Activated T-cell treated with anti-CD3 and anti-CD28 coated beads, Interleukin-2, amount 50 U/mL, for 24 hours (primary cell): ENCODE results near the gene ATG16L1.

Source experiments
- DNase-seq: peaks from one replicate; pipeline ENCODE4 v3.0.0-alpha.2; 2020
- H3K27ac Mint-ChIP-seq: 2 replicates; pipeline ENCODE4 v1.8.0; 2020; ENCODE audit warnings: mild to moderate bottlenecking, mixed read lengths
- H3K27me3 Mint-ChIP-seq: 2 replicates; pipeline ENCODE4 v1.8.0; 2020; ENCODE audit warnings: mixed read lengths
- H3K36me3 Mint-ChIP-seq: 2 replicates; pipeline ENCODE4 v1.8.0; 2020; ENCODE audit warnings: low read depth, mixed read lengths
- H3K4me1 Mint-ChIP-seq: 2 replicates; pipeline ENCODE4 v1.8.0; 2020; ENCODE audit warnings: low read depth, mixed read lengths
- H3K4me3 Mint-ChIP-seq: 2 replicates; pipeline ENCODE4 v1.8.0; 2020; ENCODE audit warnings: mild to moderate bottlenecking, moderate library complexity, mixed read lengths
- H3K9me3 Mint-ChIP-seq: 2 replicates; pipeline ENCODE4 v1.8.0; 2020; ENCODE audit warnings: mixed read lengths

Gene ATG16L1

GRCh38 chr2:233312874-233313273 is 61.4 kb downstream of the ATG16L1 start:
- DNase-seq = no peak
- Mint-ChIP-seq H3K27me3 (no peaks in the 10 kb centered on the region), H3K4me1 (no peaks in the 10 kb centered on the region), H3K4me3 (no peak overlapping the region), H3K36me3 (no peaks in the 10 kb centered on the region), H3K9me3 (no peaks in the 10 kb centered on the region), H3K27ac (no peak overlapping the region)

GRCh38 chr2:233314180-233314925 is 62.9 kb downstream of the ATG16L1 start:
- no peak overlapping the region for H3K27ac Mint-ChIP-seq
- no peaks in the 10 kb centered on the region for H3K27me3 Mint-ChIP-seq
- no peaks in the 10 kb centered on the region for H3K4me1 Mint-ChIP-seq
- H3K9me3 Mint-ChIP-seq = no peaks in the 10 kb centered on the region
- H3K36me3 Mint-ChIP-seq = no peaks in the 10 kb centered on the region
- H3K4me3 Mint-ChIP-seq = no peak overlapping the region
- no peak for DNase-seq

- no peak for DNase-seq
- H3K4me1 Mint-ChIP-seq = no peaks in the 10 kb centered on the region
Observed at GRCh38 chr2:233317196-233317943, 65.9 kb downstream of the ATG16L1 start.

GRCh38 chr2:233319256-233319655 is 67.8 kb downstream of the ATG16L1 start:
- no peaks in the 10 kb centered on the region for H3K27me3 Mint-ChIP-seq
- no peaks in the 10 kb centered on the region for H3K9me3 Mint-ChIP-seq
- H3K36me3 Mint-ChIP-seq = no peaks in the 10 kb centered on the region
- peaks cover 5% of the 10 kb centered on the region for H3K4me1 Mint-ChIP-seq
- DNase-seq = no peak
- H3K4me3 Mint-ChIP-seq = no peak overlapping the region
- no peak overlapping the region for H3K27ac Mint-ChIP-seq

More at GRCh38 chr2:233317196-233317943, 65.9 kb downstream of the ATG16L1 start:
- Mint-ChIP-seq H3K4me3 (no peak overlapping the region), H3K27me3 (no peaks in the 10 kb centered on the region), H3K9me3 (no peaks in the 10 kb centered on the region), H3K27ac (no peak overlapping the region), H3K36me3 (no peaks in the 10 kb centered on the region)

GRCh38 chr2:233320470-233320869 is 69.0 kb downstream of the ATG16L1 start:
- Mint-ChIP-seq H3K27me3 (no peaks in the 10 kb centered on the region), H3K4me1 (peaks cover 5% of the 10 kb centered on the region), H3K36me3 (no peaks in the 10 kb centered on the region), H3K9me3 (no peaks in the 10 kb centered on the region), H3K27ac (no peak overlapping the region), H3K4me3 (no peak overlapping the region)
- DNase-seq = no peak

- no peak overlapping the region for H3K27ac Mint-ChIP-seq
- no peaks in the 10 kb centered on the region for H3K9me3 Mint-ChIP-seq
- no peaks in the 10 kb centered on the region for H3K27me3 Mint-ChIP-seq
- H3K4me3 Mint-ChIP-seq = no peak overlapping the region
- DNase-seq = no peak
- H3K36me3 Mint-ChIP-seq = no peaks in the 10 kb centered on the region
- peaks cover 5% of the 10 kb centered on the region for H3K4me1 Mint-ChIP-seq
Observed at GRCh38 chr2:233321166-233321565, 69.7 kb downstream of the ATG16L1 start.

GRCh38 chr2:233323851-233324250 is 72.4 kb downstream of the ATG16L1 start:
- Mint-ChIP-seq H3K9me3 (no peaks in the 10 kb centered on the region), H3K4me3 (no peak overlapping the region), H3K27ac (no peak overlapping the region), H3K36me3 (no peaks in the 10 kb centered on the region), H3K27me3 (no peaks in the 10 kb centered on the region), H3K4me1 (peaks cover 5% of the 10 kb centered on the region)
- no peak for DNase-seq

- H3K36me3 Mint-ChIP-seq = no peaks in the 10 kb centered on the region
- no peak overlapping the region for H3K4me3 Mint-ChIP-seq
- H3K4me1 Mint-ChIP-seq = peaks cover 8% of the 10 kb centered on the region
- DNase-seq = no peak
- no peaks in the 10 kb centered on the region for H3K27me3 Mint-ChIP-seq
- no peaks in the 10 kb centered on the region for H3K9me3 Mint-ChIP-seq
- no peak overlapping the region for H3K27ac Mint-ChIP-seq
Observed at GRCh38 chr2:233325256-233325655, 73.8 kb downstream of the ATG16L1 start.

GRCh38 chr2:233325814-233326213 is 74.3 kb downstream of the ATG16L1 start:
- H3K9me3 Mint-ChIP-seq = no peaks in the 10 kb centered on the region
- DNase-seq = no peak
- no peaks in the 10 kb centered on the region for H3K36me3 Mint-ChIP-seq
- no peaks in the 10 kb centered on the region for H3K27me3 Mint-ChIP-seq
- no peak overlapping the region for H3K27ac Mint-ChIP-seq
- H3K4me1 Mint-ChIP-seq = peaks cover 8% of the 10 kb centered on the region
- H3K4me3 Mint-ChIP-seq = no peak overlapping the region

- H3K27ac Mint-ChIP-seq = no peak overlapping the region
- no peak overlapping the region for H3K4me3 Mint-ChIP-seq
- no peaks in the 10 kb centered on the region for H3K27me3 Mint-ChIP-seq
- no peaks in the 10 kb centered on the region for H3K36me3 Mint-ChIP-seq
- DNase-seq = no peak
- peaks cover 14% of the 10 kb centered on the region for H3K4me1 Mint-ChIP-seq
- H3K9me3 Mint-ChIP-seq = no peaks in the 10 kb centered on the region
Observed at GRCh38 chr2:233326500-233326899, 75.0 kb downstream of the ATG16L1 start.

GRCh38 chr2:233328922-233329321 is 77.4 kb downstream of the ATG16L1 start:
- peaks cover 26% of the 10 kb centered on the region for H3K4me1 Mint-ChIP-seq

GRCh38 chr2:233329489-233330135 is 78.1 kb downstream of the ATG16L1 start:
- Mint-ChIP-seq H3K4me3 (no peak overlapping the region), H3K27ac (no peak overlapping the region), H3K27me3 (no peaks in the 10 kb centered on the region), H3K4me1 (peaks cover 32% of the 10 kb centered on the region), H3K36me3 (no peaks in the 10 kb centered on the region), H3K9me3 (no peaks in the 10 kb centered on the region)
- no peak for DNase-seq

More at GRCh38 chr2:233328922-233329321, 77.4 kb downstream of the ATG16L1 start:
- no peak overlapping the region for H3K4me3 Mint-ChIP-seq
- H3K9me3 Mint-ChIP-seq = no peaks in the 10 kb centered on the region
- H3K27me3 Mint-ChIP-seq = no peaks in the 10 kb centered on the region
- H3K36me3 Mint-ChIP-seq = no peaks in the 10 kb centered on the region
- H3K27ac Mint-ChIP-seq = no peak overlapping the region
- DNase-seq = no peak

GRCh38 chr2:233331536-233331935 is 80.1 kb downstream of the ATG16L1 start:
- peak overlapping the region; percentile 32 for H3K4me3 Mint-ChIP-seq
- peaks cover 38% of the 10 kb centered on the region for H3K4me1 Mint-ChIP-seq
- H3K9me3 Mint-ChIP-seq = no peaks in the 10 kb centered on the region
- DNase-seq = peak; percentile 75
- no peaks in the 10 kb centered on the region for H3K36me3 Mint-ChIP-seq
- H3K27ac Mint-ChIP-seq = peak overlapping the region; percentile 94
- no peaks in the 10 kb centered on the region for H3K27me3 Mint-ChIP-seq

GRCh38 chr2:233332125-233332524 is 80.7 kb downstream of the ATG16L1 start:
- H3K27me3 Mint-ChIP-seq = no peaks in the 10 kb centered on the region
- no peaks in the 10 kb centered on the region for H3K36me3 Mint-ChIP-seq
- no peak overlapping the region for H3K4me3 Mint-ChIP-seq
- no peak for DNase-seq
- H3K27ac Mint-ChIP-seq = peak overlapping the region; percentile 94
- H3K9me3 Mint-ChIP-seq = no peaks in the 10 kb centered on the region
- H3K4me1 Mint-ChIP-seq = peaks cover 38% of the 10 kb centered on the region

GRCh38 chr2:233334915-233335314 is 83.4 kb downstream of the ATG16L1 start:
- no peak for DNase-seq
- Mint-ChIP-seq H3K4me1 (peaks cover 41% of the 10 kb centered on the region), H3K4me3 (no peak overlapping the region), H3K27ac (peak overlapping the region; percentile 20), H3K27me3 (no peaks in the 10 kb centered on the region), H3K36me3 (no peaks in the 10 kb centered on the region), H3K9me3 (no peaks in the 10 kb centered on the region)
